KMS-11 (cell line): ENCODE measurements around the gene PHACTR1.

ENCODE experiments used
- H2AFZ ChIP-seq: fragments of 200-600 bp; sonication (generic); 2 replicates; pipeline ENCODE4 v1.6.1; 2016; ENCODE audit warnings: antibody characterized with exemption, mixed run types, low read depth
- H3K27ac ChIP-seq: fragments of 200-600 bp; sonication (generic); 2 replicates; pipeline ENCODE4 v1.6.1; 2016; ENCODE audit warnings: mild to moderate bottlenecking, mixed run types
- H3K27me3 ChIP-seq: fragments of 200-600 bp; sonication (generic); 2 replicates; pipeline ENCODE4 v1.6.1; 2017; ENCODE audit warnings: mild to moderate bottlenecking, low read depth, mixed run types, moderate library complexity; ENCODE audit not compliant: insufficient read depth
- H3K36me3 ChIP-seq: fragments of 200-600 bp; sonication (generic); 2 replicates; pipeline ENCODE4 v1.6.1; 2017; ENCODE audit warnings: mild to moderate bottlenecking, mixed run types; ENCODE audit not compliant: insufficient read depth
- H3K4me1 ChIP-seq: fragments of 200-600 bp; sonication (generic); 2 replicates; pipeline ENCODE4 v1.6.1; 2016; ENCODE audit warnings: mild to moderate bottlenecking, low read depth, mixed run types; ENCODE audit not compliant: poor library complexity, severe bottlenecking
- H3K4me2 ChIP-seq: fragments of 200-600 bp; sonication (generic); 2 replicates; pipeline ENCODE4 v1.7.0; 2016; ENCODE audit warnings: mild to moderate bottlenecking, mixed run types
- H3K4me3 ChIP-seq: fragments of 200-600 bp; sonication (generic); IDR thresholded peaks from 2 replicates; pipeline ENCODE4 v1.6.1; 2017; ENCODE audit warnings: low read depth, low read length, mixed read lengths; ENCODE audit not compliant: insufficient read depth
- H3K79me2 ChIP-seq: fragments of 200-600 bp; sonication (generic); 2 replicates; pipeline ENCODE4 v1.6.1; 2016; ENCODE audit warnings: low read depth, mixed run types; ENCODE audit not compliant: insufficient read depth
- H3K9ac ChIP-seq: fragments of 200-600 bp; sonication (generic); 2 replicates; pipeline ENCODE4 v1.6.1; 2016; ENCODE audit warnings: mild to moderate bottlenecking, mixed run types
- H4K20me1 ChIP-seq: fragments of 200-600 bp; sonication (generic); 2 replicates; pipeline ENCODE4 v1.6.1; 2016; ENCODE audit warnings: mild to moderate bottlenecking, mixed run types; ENCODE audit not compliant: insufficient read depth
- TF ChIP-seq, protein P1 (sequence below): fragments of 200-600 bp; sonication (generic); conservative IDR thresholded peaks from 2 replicates; pipeline ENCODE4 v1.6.1; 2017; ENCODE audit warnings: low read depth, mild to moderate bottlenecking, antibody characterized with exemption, low read length, moderate library complexity, mixed read lengths

Gene PHACTR1

DNA sequence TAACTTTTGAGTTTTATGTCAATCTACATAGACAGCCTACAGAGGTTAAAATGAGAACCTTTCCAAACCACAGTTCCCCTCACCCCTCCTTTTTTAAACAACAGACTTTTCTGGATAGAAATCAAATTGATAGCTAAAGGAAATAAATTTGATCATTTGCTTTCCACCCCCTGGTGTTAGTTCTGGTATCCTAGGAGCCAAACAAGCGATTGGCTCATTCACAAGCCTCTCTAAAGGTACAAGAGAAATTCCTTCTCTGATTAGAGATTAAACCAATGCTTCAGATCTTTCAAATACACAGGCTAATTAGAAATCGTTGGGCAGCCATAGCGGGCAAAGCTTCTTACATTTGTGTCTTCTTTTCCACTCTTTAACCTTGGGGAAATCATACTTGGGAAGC, 379.5 kb downstream of the PHACTR1 start:
- Histone ChIP-seq H3K4me1 (no peaks in the 10 kb centered on the region), H3K27me3 (no peaks in the 10 kb centered on the region; the same call in 1 of the 2 replicates), H3K9ac (no peak overlapping the region), H3K36me3 (no peaks in the 10 kb centered on the region), H2AFZ (no peak overlapping the region), H3K79me2 (no peaks in the 10 kb centered on the region), H3K27ac (no peak overlapping the region), H4K20me1 (no peaks in the 10 kb centered on the region), H3K4me2 (no peak overlapping the region), H3K4me3 (no peak overlapping the region)
- TF ChIP-seq, protein P1, sequence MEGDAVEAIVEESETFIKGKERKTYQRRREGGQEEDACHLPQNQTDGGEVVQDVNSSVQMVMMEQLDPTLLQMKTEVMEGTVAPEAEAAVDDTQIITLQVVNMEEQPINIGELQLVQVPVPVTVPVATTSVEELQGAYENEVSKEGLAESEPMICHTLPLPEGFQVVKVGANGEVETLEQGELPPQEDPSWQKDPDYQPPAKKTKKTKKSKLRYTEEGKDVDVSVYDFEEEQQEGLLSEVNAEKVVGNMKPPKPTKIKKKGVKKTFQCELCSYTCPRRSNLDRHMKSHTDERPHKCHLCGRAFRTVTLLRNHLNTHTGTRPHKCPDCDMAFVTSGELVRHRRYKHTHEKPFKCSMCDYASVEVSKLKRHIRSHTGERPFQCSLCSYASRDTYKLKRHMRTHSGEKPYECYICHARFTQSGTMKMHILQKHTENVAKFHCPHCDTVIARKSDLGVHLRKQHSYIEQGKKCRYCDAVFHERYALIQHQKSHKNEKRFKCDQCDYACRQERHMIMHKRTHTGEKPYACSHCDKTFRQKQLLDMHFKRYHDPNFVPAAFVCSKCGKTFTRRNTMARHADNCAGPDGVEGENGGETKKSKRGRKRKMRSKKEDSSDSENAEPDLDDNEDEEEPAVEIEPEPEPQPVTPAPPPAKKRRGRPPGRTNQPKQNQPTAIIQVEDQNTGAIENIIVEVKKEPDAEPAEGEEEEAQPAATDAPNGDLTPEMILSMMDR: no peak

DNA sequence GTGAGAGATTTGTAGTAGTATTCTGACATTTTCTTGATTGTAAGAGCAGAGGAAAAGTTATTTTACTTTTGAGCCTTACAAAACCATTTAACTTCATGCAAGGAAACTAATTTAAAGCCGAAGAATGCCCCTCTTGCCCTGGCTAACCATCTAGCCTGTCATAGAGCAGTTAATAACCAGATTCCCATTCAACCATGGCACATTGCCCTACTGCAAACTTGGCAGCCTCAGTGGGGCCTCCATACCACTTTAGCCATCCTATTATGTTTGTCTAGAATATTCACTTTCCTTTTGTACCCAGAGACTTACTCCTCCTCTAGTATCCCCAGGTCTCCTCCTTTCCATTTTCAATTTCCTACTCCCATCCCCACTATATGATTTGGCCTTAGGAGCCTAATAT, 380.9 kb downstream of the PHACTR1 start:
- Histone ChIP-seq H3K9ac (no peak overlapping the region), H3K4me3 (no peak overlapping the region), H4K20me1 (no peaks in the 10 kb centered on the region), H3K79me2 (no peaks in the 10 kb centered on the region), H2AFZ (no peak overlapping the region), H3K4me2 (no peak overlapping the region), H3K36me3 (no peaks in the 10 kb centered on the region), H3K27ac (no peak overlapping the region), H3K27me3 (no peaks in the 10 kb centered on the region; the same call in 1 of the 2 replicates), H3K4me1 (no peaks in the 10 kb centered on the region)
- TF ChIP-seq, protein P1: no peak

DNA sequence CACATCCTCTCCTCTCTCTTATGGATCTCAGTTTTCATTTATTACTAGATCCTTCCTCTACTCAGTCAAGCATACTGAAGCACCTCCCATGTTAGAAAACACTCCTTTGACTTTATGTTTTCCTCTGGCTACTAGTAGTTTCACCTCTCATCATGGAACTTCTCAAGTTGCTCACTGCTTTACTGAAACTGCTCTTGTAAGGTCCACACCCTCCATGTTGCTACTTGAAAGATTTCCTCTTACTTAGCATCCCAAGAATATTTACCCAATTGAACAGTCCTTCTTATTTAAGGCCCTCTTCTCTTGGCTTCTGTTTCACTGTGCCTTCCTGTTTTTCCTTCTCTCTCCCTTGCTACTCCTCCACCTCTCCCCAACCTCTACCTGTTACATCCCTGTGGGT, 381.4 kb downstream of the PHACTR1 start:
- Histone ChIP-seq H3K36me3 (no peaks in the 10 kb centered on the region), H2AFZ (no peak overlapping the region), H3K27me3 (no peaks in the 10 kb centered on the region; the same call in 1 of the 2 replicates), H3K27ac (no peak overlapping the region), H4K20me1 (no peaks in the 10 kb centered on the region), H3K4me2 (no peak overlapping the region), H3K79me2 (no peaks in the 10 kb centered on the region), H3K4me3 (no peak overlapping the region), H3K9ac (no peak overlapping the region), H3K4me1 (no peaks in the 10 kb centered on the region)
- TF ChIP-seq, protein P1: no peak

DNA sequence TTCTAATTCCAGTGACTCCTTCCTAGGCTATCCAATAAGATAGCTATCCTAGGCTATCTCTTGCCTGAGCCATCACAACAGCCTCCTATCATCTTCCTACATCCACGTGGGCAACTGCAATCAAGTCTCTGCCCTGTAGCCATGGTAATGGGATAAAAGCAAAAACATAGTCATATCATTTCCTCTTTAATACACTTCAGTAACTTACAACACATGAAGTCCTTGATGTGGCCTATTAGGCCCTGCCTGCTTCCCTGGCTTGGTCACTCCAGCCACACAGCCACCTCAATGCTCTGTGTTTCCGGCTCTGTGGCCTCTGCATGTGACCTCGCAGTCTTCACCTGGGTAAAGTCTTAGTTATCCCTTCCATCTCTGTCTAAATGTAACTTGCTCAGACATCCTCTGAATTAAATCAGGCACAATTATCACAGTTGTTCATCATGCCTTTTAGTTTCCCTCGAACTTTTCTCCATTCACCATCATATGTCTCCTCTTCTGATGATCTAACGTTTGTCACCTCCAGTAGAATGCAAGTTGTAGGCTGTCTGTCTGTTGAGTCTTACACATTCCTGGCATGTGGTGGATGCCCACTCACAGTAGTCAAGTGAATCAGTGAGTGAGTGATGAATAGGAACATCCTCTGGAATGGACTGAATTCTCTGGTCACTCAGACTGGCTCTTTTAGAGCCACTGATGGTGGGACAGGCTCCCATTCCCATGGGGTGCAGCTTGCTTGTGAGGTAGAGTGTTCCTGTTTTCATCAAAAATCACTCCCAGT, 382.4 kb downstream of the PHACTR1 start:
- H3K79me2 ChIP-seq: no peaks in the 10 kb centered on the region
- H3K27me3 ChIP-seq: no peaks in the 10 kb centered on the region; the same call in 1 of the 2 replicates
- H3K36me3 ChIP-seq: no peaks in the 10 kb centered on the region
- no peaks in the 10 kb centered on the region for H3K4me1 ChIP-seq
- no peak overlapping the region for H3K9ac ChIP-seq
- H3K4me3 ChIP-seq: no peak overlapping the region
- H4K20me1 ChIP-seq: no peaks in the 10 kb centered on the region
- no peak overlapping the region for H3K4me2 ChIP-seq
- H2AFZ ChIP-seq: no peak overlapping the region
- H3K27ac ChIP-seq: no peak overlapping the region
- TF ChIP-seq, protein P1: no peak
